Smooth muscle cell of the brain vasculature (primary cell): ENCODE measurements around the gene ZNF608.
A peak's percentile ranks its signal among the peaks of the same experiment; 100 is the strongest.

Source experiments
- DNase-seq: peaks from one replicate; pipeline ENCODE4 v3.0.0-alpha.2; 2012; ENCODE audit warnings: low read depth, low spot score

Gene ZNF608

GRCh38 chr5:124755041-124755440, 8.6 kb upstream of the ZNF608 start:
- DNase-seq, result no peak

- DNase-seq, result no peak
These were observed 7.9 kb upstream of the ZNF608 start for GRCh38 chr5:124754206-124754927.

- DNase-seq, result no peak
These were observed 6.6 kb upstream of the ZNF608 start for GRCh38 chr5:124752854-124753720.

- DNase-seq, result no peak
These were observed 4.6 kb upstream of the ZNF608 start for GRCh38 chr5:124751031-124751430.

- no peak for DNase-seq
These were observed 2.5 kb upstream of the ZNF608 start for GRCh38 chr5:124748687-124749594.

- no peak for DNase-seq
These were observed 1.6 kb upstream of the ZNF608 start for GRCh38 chr5:124747791-124748686.

GRCh38 chr5:124746916-124747790, 714 bp upstream of the ZNF608 start:
- peak; percentile 86 for DNase-seq

GRCh38 chr5:124745007-124745927, 1.2 kb downstream of the ZNF608 start:
- DNase-seq, result no peak

- no peak for DNase-seq
These were observed 2.1 kb downstream of the ZNF608 start for GRCh38 chr5:124744170-124744971.

- DNase-seq, result no peak
These were observed 2.8 kb downstream of the ZNF608 start for GRCh38 chr5:124743602-124744169.

- no peak for DNase-seq
These were observed 3.3 kb downstream of the ZNF608 start for GRCh38 chr5:124742983-124743601.

GRCh38 chr5:124742521-124742920, 3.9 kb downstream of the ZNF608 start:
- no peak for DNase-seq

GRCh38 chr5:124741711-124742496, 4.5 kb downstream of the ZNF608 start:
- DNase-seq, result no peak

GRCh38 chr5:124740991-124741583, 5.4 kb downstream of the ZNF608 start:
- DNase-seq, result no peak

GRCh38 chr5:124740071-124740470, 6.4 kb downstream of the ZNF608 start:
- DNase-seq, result no peak

GRCh38 chr5:124739634-124740025, 6.8 kb downstream of the ZNF608 start:
- DNase-seq, result no peak
